ENCODE results near the gene VDAC2.

The VDAC2 gene

GRCh38 chr10:75231672-75232581 is 21.3 kb downstream of the VDAC2 start:
- DNase-seq = no peak

DNA sequence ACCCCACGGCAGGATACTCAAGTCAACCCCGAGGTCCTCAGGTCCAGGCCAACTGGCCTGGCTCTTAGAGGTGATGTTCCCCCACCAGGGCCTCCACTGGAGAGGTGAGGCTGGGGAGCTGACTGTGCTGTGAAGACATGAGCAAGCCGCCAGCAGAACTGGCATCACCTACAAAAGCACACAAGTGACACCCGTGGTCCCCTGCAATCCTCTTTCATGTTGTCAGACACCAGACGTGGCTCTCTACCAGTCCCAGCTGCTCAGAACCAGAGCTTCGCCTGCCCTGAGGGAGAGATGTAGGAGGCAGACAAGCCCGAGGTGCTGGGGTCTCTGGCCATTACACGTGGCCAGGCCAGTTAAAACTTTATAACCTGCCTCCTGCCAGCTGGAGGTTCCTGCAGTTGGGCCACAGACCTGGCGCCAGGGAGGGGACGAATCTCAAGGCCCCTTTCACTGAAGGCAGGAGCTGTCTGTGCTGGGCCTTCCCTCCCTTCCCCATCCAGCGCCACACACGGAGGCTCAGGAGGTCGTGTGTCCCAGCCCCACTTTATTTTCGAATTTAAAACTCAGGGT is 22.9 kb downstream of the VDAC2 start:
- DNase-seq = no peak

DNA sequence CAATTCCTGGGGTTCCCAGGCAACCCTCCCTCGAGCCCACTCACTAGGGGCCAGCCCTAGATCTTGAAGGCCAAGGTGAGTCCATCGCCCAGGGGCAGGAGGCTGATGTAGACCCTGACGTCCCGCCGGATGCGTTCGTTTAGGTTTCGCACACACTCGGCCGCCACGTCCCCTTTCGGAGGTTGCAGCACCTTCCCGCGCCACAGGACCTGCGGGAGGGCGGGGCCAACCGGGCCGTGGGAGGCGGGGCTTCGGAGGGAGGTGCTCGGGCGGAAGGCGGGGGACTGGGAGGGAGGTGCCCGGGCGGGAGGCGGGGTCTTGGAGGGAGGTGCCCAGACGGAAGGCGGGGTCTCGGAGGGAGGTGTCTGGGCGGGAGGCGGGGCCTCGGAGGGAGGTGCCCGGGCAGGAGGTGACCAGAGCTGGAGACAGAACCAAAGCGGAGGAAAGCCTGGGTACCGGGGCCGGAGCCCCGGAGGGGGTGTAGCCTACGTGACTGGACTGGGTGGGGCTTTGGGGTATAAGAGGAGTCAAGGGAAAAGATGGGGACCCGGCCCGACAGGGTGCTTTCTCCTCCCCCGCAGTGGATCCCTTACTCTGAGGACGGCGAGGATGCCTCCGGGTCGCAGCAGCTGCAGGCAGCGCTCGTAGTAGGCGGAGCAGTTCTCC is 23.6 kb downstream of the VDAC2 start:
- peak; percentile 71 to 87 for DNase-seq

DNA sequence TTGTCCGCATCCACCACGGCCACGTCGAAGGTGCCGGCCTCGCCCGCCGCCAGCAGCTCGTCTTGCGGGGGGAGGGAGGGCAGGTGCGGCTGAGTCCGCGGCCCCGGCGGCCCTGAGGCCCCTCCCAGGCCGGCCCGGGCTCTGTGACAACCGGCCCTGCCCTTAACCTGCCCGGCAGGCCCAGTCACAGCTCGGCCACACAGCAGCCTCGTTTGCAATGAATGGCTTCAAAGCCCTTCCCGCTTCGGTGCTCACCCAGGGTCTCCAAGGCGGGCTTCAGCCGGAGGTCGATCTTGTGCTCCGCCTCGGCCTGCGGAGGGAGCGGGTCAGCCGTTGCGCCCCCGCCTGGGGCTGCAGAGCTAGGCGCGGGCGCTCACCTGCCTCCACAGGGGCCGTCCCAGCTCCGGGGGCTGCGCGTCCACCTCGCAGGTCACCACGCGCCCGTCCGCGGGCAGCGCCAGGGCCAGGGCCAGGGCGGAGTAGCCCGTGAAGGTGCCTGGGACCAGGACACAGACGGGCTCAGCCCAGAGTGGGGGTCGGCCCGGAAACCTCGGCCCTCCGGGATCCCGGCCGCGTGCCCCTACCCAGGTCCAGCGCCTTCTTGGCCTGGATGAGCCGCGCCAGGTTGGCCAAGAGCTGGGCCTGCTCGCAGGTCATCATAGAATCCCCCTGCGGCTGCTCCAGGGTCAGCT is 24.2 kb downstream of the VDAC2 start:
- DNase-seq = no peak

DNA sequence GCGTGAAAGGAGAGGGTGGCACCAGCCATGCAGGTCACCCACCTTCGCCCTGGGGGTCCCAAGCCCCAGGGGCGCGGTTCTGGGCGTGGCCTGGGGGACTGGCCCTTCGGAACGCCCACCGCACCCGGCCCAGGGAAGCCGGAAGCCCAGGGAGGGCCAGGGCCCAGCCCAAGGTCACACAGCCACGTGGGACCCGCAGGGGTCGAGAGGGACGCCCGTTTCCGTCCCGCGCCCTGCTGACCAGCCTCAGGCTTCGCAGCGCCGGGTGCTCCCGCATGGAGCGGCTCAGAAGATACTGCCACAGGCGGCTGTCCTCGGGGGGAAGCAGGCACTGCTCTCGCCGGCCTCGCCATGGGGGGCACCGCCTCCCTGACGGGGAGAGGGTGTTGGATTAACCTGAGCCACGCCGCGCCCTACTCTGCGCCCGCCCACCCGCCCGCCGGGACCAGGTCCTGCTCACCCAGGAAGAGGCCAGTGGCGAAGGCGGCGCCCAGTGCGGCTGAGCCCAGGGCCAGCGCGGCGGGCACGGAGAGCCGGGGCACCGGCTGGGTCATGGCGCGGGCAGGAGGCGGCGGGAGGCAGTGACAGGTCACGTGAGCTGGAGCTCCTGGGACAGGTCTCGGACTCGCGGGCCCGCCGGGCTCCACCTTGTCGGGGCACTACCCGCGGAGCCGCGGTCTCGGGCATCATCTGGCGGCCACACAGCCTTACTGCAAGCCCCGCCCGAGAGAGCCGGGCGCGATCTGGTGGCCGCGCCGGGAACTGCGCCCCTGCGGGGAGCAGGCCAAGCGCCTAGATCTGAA is 25.0 kb downstream of the VDAC2 start, which contains the start of gene COMTD1:
Gene COMTD1 (minus strand): TSS at position 583 of the 803 bp plus-strand sequence. CDS start 29 bp downstream, at position 554.
- DNase-seq = peak; percentile 36 to 77

GRCh38 chr10:75236178-75236825 is 25.7 kb downstream of the VDAC2 start:
- no peak for DNase-seq

GRCh38 chr10:75238182-75239095 is 27.8 kb downstream of the VDAC2 start:
- no peak for DNase-seq

- no peak for DNase-seq
Observed at GRCh38 chr10:75239096-75239790, 28.6 kb downstream of the VDAC2 start.

DNA sequence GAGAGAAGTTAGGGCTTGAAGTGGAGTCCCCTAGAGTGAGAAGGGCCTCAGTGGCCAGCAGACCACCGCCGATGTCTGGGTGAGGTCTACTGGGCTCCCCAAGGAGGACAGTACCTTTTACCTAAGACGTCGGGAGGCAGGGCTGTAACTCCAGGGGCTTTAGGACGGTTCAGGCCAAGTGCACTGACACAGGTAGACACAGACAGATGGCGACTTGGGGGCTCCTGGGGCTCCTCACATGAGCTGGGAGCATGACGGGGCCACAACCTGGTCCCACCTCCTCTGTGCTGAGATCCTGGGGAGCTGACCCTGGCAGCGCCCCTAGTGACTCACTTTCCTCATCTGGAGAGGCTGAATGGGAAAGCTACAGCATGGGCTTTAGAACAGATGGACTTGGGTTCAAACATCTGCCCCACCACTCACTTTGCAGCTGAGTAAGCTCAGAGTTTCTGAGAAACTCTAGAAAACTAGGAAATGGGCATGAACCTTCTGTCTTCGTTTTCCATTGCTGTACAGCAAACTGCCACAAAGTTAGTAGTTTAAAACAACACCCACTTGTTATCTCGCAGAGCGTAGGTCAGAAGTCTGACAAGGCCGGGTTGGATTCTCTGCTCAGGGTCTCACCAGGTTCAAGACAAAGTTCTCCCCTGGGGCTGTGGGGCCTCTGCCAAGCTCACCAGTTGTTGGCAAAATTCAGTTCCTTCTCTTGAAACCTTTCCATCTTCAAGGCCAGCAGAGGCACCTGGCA is 29.9 kb downstream of the VDAC2 start:
- DNase-seq = no peak

DNA sequence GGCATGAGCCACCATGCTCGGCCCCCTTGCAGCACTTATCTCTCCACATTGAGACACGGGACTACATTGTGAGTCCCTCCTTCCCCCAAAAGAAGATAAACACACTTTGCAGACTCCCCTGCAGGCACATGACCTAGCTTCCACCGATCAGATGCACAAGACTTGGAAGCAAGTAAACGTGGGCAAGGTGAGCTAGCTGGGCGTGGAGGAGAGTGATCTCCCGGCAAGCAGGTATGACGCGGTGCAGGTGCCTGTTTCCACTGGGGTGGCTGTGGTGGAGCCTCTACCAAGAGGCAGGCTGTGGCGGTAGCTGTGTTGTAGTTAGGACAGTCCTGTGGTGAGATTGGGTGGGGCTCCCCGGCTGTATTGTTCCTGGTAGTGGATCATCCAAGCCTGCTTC is 32.8 kb downstream of the VDAC2 start:
- DNase-seq = no peak

DNA sequence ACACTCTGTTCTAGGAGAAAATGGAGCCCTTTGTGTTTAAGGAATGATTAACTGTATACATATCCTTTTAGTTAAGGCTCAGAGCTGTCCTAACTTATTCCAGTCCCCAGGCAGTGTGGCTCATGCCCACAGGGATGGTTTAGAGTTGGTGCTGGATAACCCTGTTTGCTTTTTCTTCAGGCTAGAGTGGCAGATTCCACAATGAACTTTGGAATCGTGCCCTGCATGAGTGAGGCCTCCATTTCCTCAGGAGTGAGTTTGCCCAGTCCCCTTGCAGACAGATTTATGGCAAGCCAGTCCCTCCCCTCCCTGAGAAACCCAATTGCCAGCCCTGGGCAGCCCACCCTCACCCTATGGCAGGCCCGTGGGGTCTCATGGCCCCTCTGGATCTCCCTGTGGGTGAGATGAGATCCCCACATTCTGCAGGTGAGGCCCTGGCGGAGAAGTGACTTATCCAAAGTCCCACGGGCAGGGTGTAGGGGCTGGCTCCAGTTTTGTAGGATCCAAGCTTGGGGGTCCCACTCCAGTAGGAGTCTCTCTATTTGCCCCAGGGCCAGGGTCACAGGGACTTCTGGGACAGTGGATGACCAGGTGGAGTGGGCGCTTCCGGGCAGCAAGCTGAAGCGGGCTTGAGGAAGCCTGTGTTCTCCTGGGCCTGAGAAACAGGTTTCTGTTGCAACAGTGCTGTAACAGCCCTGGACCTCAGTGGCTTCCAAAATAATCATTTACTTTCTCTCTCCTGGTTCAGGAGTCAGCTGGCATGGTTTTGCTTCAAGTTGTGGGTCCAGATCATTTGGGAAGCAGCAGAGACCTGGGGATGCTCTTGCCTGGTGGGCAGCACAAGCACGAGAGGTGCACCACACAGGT is 34.1 kb downstream of the VDAC2 start:
- no peak for DNase-seq

- no peak for DNase-seq
Observed at GRCh38 chr10:75245354-75246250, 35.0 kb downstream of the VDAC2 start.

DNA sequence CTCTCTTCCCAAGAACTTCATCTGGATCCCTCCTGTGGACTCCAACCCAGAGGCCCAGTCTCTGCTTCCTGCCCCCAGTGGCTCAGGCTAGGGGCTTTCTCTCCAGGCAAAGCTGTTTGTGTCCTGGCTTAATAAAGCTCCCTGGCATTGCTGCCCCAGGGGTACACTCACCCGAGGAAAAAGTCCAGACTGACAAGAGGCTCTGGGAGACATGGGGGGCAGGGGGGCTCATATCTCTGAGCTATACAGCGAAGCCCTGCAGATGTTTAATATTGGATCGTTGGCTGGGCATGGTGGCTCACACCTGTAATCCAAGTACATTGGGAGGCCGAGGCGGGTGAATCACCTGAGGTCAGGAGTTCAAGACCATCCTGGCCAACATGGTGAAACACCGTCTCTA is 35.9 kb downstream of the VDAC2 start:
- no peak for DNase-seq

- no peak for DNase-seq
Observed at GRCh38 chr10:75247797-75248196, 37.2 kb downstream of the VDAC2 start.

- DNase-seq = no peak
Observed at GRCh38 chr10:75250934-75251333, 40.3 kb downstream of the VDAC2 start.

DNA sequence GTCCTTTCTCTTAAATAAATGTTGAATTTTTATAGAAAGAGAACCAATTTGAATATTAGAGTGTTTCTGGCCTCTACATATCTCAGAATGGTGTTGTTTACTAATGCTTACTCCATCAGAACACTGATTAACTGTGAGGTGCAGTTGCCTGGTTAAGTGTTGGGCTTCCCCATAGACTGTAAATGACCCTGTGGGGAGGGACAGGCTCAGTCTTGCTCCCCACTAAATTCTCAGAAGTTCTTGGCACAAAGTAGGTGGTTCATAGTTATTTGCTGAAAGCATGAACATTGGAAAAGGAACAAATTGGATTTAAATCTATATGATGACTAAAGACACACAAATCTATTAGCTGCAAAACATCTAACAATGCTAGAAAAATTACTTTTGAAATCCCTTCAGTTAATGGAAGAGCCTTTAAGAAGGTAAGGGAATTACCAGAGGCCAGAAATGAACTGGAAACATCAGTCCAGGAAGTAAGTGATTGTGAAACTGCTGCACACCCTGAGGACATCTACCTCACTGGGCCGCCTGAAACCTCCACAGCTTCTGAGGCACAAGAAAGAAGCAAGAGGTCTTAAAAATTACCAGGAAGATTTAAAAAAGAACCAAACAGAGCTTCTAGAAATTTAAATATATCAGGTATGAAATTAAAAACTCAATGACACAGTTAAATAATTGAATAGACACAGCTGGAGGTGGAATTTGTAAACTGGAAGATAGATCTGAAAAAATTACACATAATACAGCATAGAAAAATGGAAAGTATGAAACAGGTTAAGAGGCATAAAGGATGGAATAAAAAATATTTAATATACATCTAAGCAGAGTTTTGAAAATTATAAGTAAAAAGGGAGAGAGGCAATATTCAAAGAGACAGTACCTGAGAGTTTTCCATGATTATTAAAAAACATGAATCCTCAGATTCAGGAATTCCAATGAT is 43.0 kb downstream of the VDAC2 start:
- DNase-seq = no peak
